CD4-positive, alpha-beta memory T cell (primary cell): Measurements from ENCODE around the gene GABRA1. TPM values are rescaled to one million over a fixed set of nuclear protein-coding genes. Genes with fewer than 3 reads are reported as not detected.

Source experiments
- CTCF ChIA-PET: fragments of 350-600 bp; sonication (Branson Sonifier 250); formaldehyde crosslinking; loops from one replicate; lab custom pipeline; 2021; ENCODE audit warnings: inconsistent platforms; ENCODE audit not compliant: partially characterized antibody; lab: Charles Lee
- POLR2A ChIA-PET: fragments of 350-600 bp; sonication (Branson Sonifier 250); formaldehyde crosslinking; loops from one replicate; lab custom pipeline; 2021; ENCODE audit not compliant: partially characterized antibody; lab: Charles Lee
- DNase-seq, 5 donors: peaks; one replicate each; pipeline versions ENCODE4 v3.0.0 to v3.0.0-alpha.2; 2020 to 2022; ENCODE audit warnings: mixed read lengths in 1 of 5
- H3K27ac ChIP-seq: one replicate; pipeline ENCODE4 v1.7.0; 2013; ENCODE audit warnings: low read depth, low read length
- H3K27me3 ChIP-seq: 2 replicates; pipeline ENCODE4 v1.7.0; 2013; ENCODE audit warnings: mild to moderate bottlenecking, low read length, moderate library complexity; ENCODE audit not compliant: insufficient read depth
- H3K36me3 ChIP-seq: 2 replicates; pipeline ENCODE4 v1.7.0; 2013; ENCODE audit warnings: mild to moderate bottlenecking, low read length, moderate library complexity; ENCODE audit not compliant: insufficient read depth
- H3K4me1 ChIP-seq: 2 replicates; pipeline ENCODE4 v1.7.0; 2013; ENCODE audit warnings: mild to moderate bottlenecking, low read length, moderate library complexity; ENCODE audit not compliant: insufficient read depth
- H3K4me3 ChIP-seq, 2 donors: one replicate each; pipeline ENCODE4 v1.7.0; 2013; ENCODE audit warnings: low read length in 2 of 2, mild to moderate bottlenecking in 1 of 2
- H3K9me3 ChIP-seq, 2 donors: one replicate each; pipeline ENCODE4 v1.7.0; 2013; ENCODE audit warnings: low read length in 2 of 2, control low read depth in 1 of 2; ENCODE audit not compliant: control insufficient read depth in 1 of 2
- H3K27ac Mint-ChIP-seq, 7 donors: one replicate each; pipeline ENCODE4 v1.8.0; 2020 to 2021; ENCODE audit warnings: mixed read lengths in 7 of 7, mild to moderate bottlenecking in 6 of 7, inconsistent platforms in 3 of 7, moderate library complexity in 3 of 7
- H3K27me3 Mint-ChIP-seq, 2 donors: one replicate each; pipeline ENCODE4 v1.8.0; 2020 to 2021; ENCODE audit warnings: mixed read lengths in 2 of 2
- H3K36me3 Mint-ChIP-seq, 2 donors: one replicate each; pipeline ENCODE4 v1.8.0; 2020 to 2021; ENCODE audit warnings: mixed read lengths in 2 of 2, inconsistent platforms in 1 of 2, mild to moderate bottlenecking in 1 of 2
- H3K4me1 Mint-ChIP-seq, 4 donors: one replicate each; pipeline ENCODE4 v1.8.0; 2020 to 2021; ENCODE audit warnings: mixed read lengths in 4 of 4, mild to moderate bottlenecking in 1 of 4
- H3K4me3 Mint-ChIP-seq, 8 donors: one replicate each; pipeline ENCODE4 v1.8.0; 2020 to 2021; ENCODE audit warnings: mixed read lengths in 8 of 8, mild to moderate bottlenecking in 7 of 8, moderate library complexity in 6 of 8, inconsistent platforms in 3 of 8
- H3K9me3 Mint-ChIP-seq, 8 donors: one replicate each; pipeline ENCODE4 v1.8.0; 2020 to 2021; ENCODE audit warnings: mixed read lengths in 8 of 8, mild to moderate bottlenecking in 5 of 8, inconsistent platforms in 3 of 8, moderate library complexity in 1 of 8
- intact Hi-C: fragments of 100-400 bp; cut with micrococcal nuclease; formaldehyde crosslinking; loops from one replicate; pipeline ENCODE4 v1.15.1; 2023
- polyA plus RNA-seq, 2 donors: library from polyadenylated mRNA; unstranded; fragments of 300-500 nt; fragmentation: Illumina TruSeq; gene quantifications; one replicate each; pipeline ENCODE4 v1.2.3, GENCODE V29; 2021
- total RNA-seq, 2 experiments: library from RNA; stranded (reverse); gene quantifications; one replicate each; pipeline ENCODE4 v1.2.3, GENCODE V29; 2021

The GABRA1 gene
- total and polyA plus RNA-seq, 4 experiments from 2014 or later, result not detected

GRCh38 chr5:161857358-161857757 lies 9.4 kb downstream of the GABRA1 start:
- H3K36me3 ChIP-seq, result no peaks in the 10 kb centered on the region
- H3K27me3 Mint-ChIP-seq, result no peaks in the 10 kb centered on the region
- CTCF ChIA-PET, result no interaction called here
- H3K9me3 ChIP-seq, result no peaks in the 10 kb centered on the region
- no peak overlapping the region for H3K4me3 Mint-ChIP-seq
- H3K4me3 ChIP-seq, result no peak overlapping the region
- H3K27ac Mint-ChIP-seq, result no peak overlapping the region
- H3K27ac ChIP-seq, result no peak overlapping the region
- H3K27me3 ChIP-seq, result no peaks in the 10 kb centered on the region
- DNase-seq, result no peak
- intact Hi-C loops, result no loop called here
- POLR2A ChIA-PET, result no interaction called here
- no peaks in the 10 kb centered on the region for H3K4me1 ChIP-seq
- no peaks in the 10 kb centered on the region for H3K36me3 Mint-ChIP-seq
- H3K9me3 Mint-ChIP-seq, result peaks cover 0 to 3% (median 0%) of the 10 kb centered on the region in 8 donors
- no peaks in the 10 kb centered on the region for H3K4me1 Mint-ChIP-seq

GRCh38 chr5:161863259-161863658 lies 15.3 kb downstream of the GABRA1 start:
- Mint-ChIP-seq H3K27ac (no peak overlapping the region), H3K9me3 (peaks cover 0 to 9% (median 2%) of the 10 kb centered on the region in 8 donors), H3K4me1 (no peaks in the 10 kb centered on the region), H3K4me3 (no peak overlapping the region), H3K36me3 (no peaks in the 10 kb centered on the region), H3K27me3 (no peaks in the 10 kb centered on the region)
- no peaks in the 10 kb centered on the region for H3K27me3 ChIP-seq
- no peaks in the 10 kb centered on the region for H3K9me3 ChIP-seq
- H3K4me1 ChIP-seq, result no peaks in the 10 kb centered on the region
- POLR2A ChIA-PET, result no interaction called here
- H3K36me3 ChIP-seq, result no peaks in the 10 kb centered on the region
- CTCF ChIA-PET, result no interaction called here
- intact Hi-C loops, result no loop called here
- no peak for DNase-seq
- H3K4me3 ChIP-seq, result no peak overlapping the region
- H3K27ac ChIP-seq, result no peak overlapping the region

GRCh38 chr5:161863811-161864210 lies 15.9 kb downstream of the GABRA1 start:
- DNase-seq, result no peak
- no peak overlapping the region for H3K4me3 ChIP-seq
- H3K27me3 ChIP-seq, result no peaks in the 10 kb centered on the region
- ChIA-PET POLR2A (no interaction called here), CTCF (no interaction called here)
- Mint-ChIP-seq H3K36me3 (no peaks in the 10 kb centered on the region), H3K4me1 (no peaks in the 10 kb centered on the region), H3K27me3 (no peaks in the 10 kb centered on the region), H3K27ac (no peak overlapping the region), H3K4me3 (no peak overlapping the region), H3K9me3 (peaks cover 0 to 9% (median 2%) of the 10 kb centered on the region in 8 donors)
- no peaks in the 10 kb centered on the region for H3K9me3 ChIP-seq
- intact Hi-C loops, result no loop called here
- H3K27ac ChIP-seq, result no peak overlapping the region
- no peaks in the 10 kb centered on the region for H3K36me3 ChIP-seq
- no peaks in the 10 kb centered on the region for H3K4me1 ChIP-seq

GRCh38 chr5:161865510-161865909 lies 17.6 kb downstream of the GABRA1 start:
- POLR2A ChIA-PET, result no interaction called here

GRCh38 chr5:161889971-161890370 lies 42.1 kb downstream of the GABRA1 start:
- Histone ChIP-seq H3K36me3 (no peaks in the 10 kb centered on the region), H3K4me1 (no peaks in the 10 kb centered on the region), H3K27ac (no peak overlapping the region), H3K27me3 (no peaks in the 10 kb centered on the region), H3K4me3 (no peak overlapping the region), H3K9me3 (no peaks in the 10 kb centered on the region)
- Mint-ChIP-seq H3K4me1 (no peaks in the 10 kb centered on the region), H3K27me3 (no peaks in the 10 kb centered on the region), H3K27ac (no peak overlapping the region), H3K9me3 (peaks cover 0 to 8% (median 2%) of the 10 kb centered on the region in 8 donors), H3K36me3 (no peaks in the 10 kb centered on the region), H3K4me3 (no peak overlapping the region)
- intact Hi-C loops, result no loop called here
- CTCF ChIA-PET, result no interaction called here
- no peak for DNase-seq
- POLR2A ChIA-PET, result no interaction called here

More at GRCh38 chr5:161865510-161865909, 17.6 kb downstream of the GABRA1 start:
- Mint-ChIP-seq H3K4me3 (no peak overlapping the region), H3K27ac (no peak overlapping the region), H3K4me1 (no peaks in the 10 kb centered on the region), H3K9me3 (peaks cover 0 to 11% (median 2%) of the 10 kb centered on the region in 8 donors), H3K27me3 (no peaks in the 10 kb centered on the region), H3K36me3 (no peaks in the 10 kb centered on the region)
- intact Hi-C loops, result no loop called here
- Histone ChIP-seq H3K4me3 (no peak overlapping the region), H3K9me3 (no peaks in the 10 kb centered on the region), H3K4me1 (no peaks in the 10 kb centered on the region), H3K27me3 (no peaks in the 10 kb centered on the region), H3K36me3 (no peaks in the 10 kb centered on the region), H3K27ac (no peak overlapping the region)
- CTCF ChIA-PET, result no interaction called here
- DNase-seq, result no peak

- Mint-ChIP-seq H3K27ac (no peak overlapping the region), H3K4me1 (no peaks in the 10 kb centered on the region), H3K9me3 (peaks cover 0 to 8% (median under 1%) of the 10 kb centered on the region in 8 donors), H3K27me3 (no peaks in the 10 kb centered on the region), H3K4me3 (no peak overlapping the region), H3K36me3 (no peaks in the 10 kb centered on the region)
- ChIA-PET CTCF (no interaction called here), POLR2A (no interaction called here)
- Histone ChIP-seq H3K4me3 (no peak overlapping the region), H3K36me3 (no peaks in the 10 kb centered on the region), H3K27ac (no peak overlapping the region), H3K4me1 (no peaks in the 10 kb centered on the region), H3K27me3 (no peaks in the 10 kb centered on the region), H3K9me3 (no peaks in the 10 kb centered on the region)
- intact Hi-C loops, result no loop called here
- DNase-seq, result no peak
Observed at GRCh38 chr5:161895514-161895913, 47.6 kb downstream of the GABRA1 start.

GRCh38 chr5:161897033-161897432 lies 49.1 kb downstream of the GABRA1 start:
- H3K9me3 Mint-ChIP-seq, result peaks cover 0 to 4% (median 0%) of the 10 kb centered on the region in 8 donors
- POLR2A ChIA-PET, result no interaction called here
- Histone ChIP-seq H3K27me3 (no peaks in the 10 kb centered on the region), H3K4me1 (no peaks in the 10 kb centered on the region), H3K36me3 (no peaks in the 10 kb centered on the region), H3K9me3 (no peaks in the 10 kb centered on the region), H3K27ac (no peak overlapping the region), H3K4me3 (no peak overlapping the region)
- no peaks in the 10 kb centered on the region for H3K36me3 Mint-ChIP-seq
- CTCF ChIA-PET, result no interaction called here
- intact Hi-C loops, result no loop called here
- H3K27ac Mint-ChIP-seq, result no peak overlapping the region
- H3K4me3 Mint-ChIP-seq, result no peak overlapping the region
- no peaks in the 10 kb centered on the region for H3K27me3 Mint-ChIP-seq
- no peak for DNase-seq
- H3K4me1 Mint-ChIP-seq, result no peaks in the 10 kb centered on the region

- Mint-ChIP-seq H3K4me3 (no peak overlapping the region), H3K9me3 (peaks cover 0 to 9% (median 4%) of the 10 kb centered on the region in 8 donors), H3K27me3 (no peaks in the 10 kb centered on the region), H3K27ac (no peak overlapping the region), H3K36me3 (no peaks in the 10 kb centered on the region), H3K4me1 (no peaks in the 10 kb centered on the region)
- H3K36me3 ChIP-seq, result no peaks in the 10 kb centered on the region
- ChIA-PET CTCF (no interaction called here), POLR2A (no interaction called here)
- H3K27ac ChIP-seq, result no peak overlapping the region
- H3K4me3 ChIP-seq, result no peak overlapping the region
- H3K27me3 ChIP-seq, result no peaks in the 10 kb centered on the region
- DNase-seq, result no peak
- intact Hi-C loops, result no loop called here
- no peaks in the 10 kb centered on the region for H3K4me1 ChIP-seq
- H3K9me3 ChIP-seq, result no peaks in the 10 kb centered on the region
Observed at GRCh38 chr5:161899590-161899989, 51.7 kb downstream of the GABRA1 start.
